BLaER1 treated with 17β-estradiol and CSF1 and Interleukin-3, amounts not matched to agents 10 nM and 100 nM (cell line): ENCODE results near the gene CENPVL3.

ENCODE experiments used
- H3K27ac ChIP-seq, 11 experiments: shearing (Covaris generic); formaldehyde crosslinking; 2 replicates each; pipeline ENCODE4 v1.8.1; 2022
- H3K27me3 ChIP-seq, 11 experiments: shearing (Covaris generic); formaldehyde crosslinking; 2 replicates each; pipeline ENCODE4 v1.8.1; 2022
- H3K36me3 ChIP-seq, 11 experiments: shearing (Covaris generic); formaldehyde crosslinking; 2 replicates each; pipeline ENCODE4 v1.8.1; 2022
- H3K4me1 ChIP-seq, 10 experiments: shearing (Covaris generic); formaldehyde crosslinking; 2 replicates each; pipeline ENCODE4 v1.8.1; 2022
- H3K4me2 ChIP-seq, 11 experiments: shearing (Covaris generic); formaldehyde crosslinking; 2 replicates each; pipeline ENCODE4 v1.8.1; 2022
- H3K4me3 ChIP-seq, 10 experiments: shearing (Covaris generic); formaldehyde crosslinking; 2 replicates each; pipeline ENCODE4 v1.8.1; 2022
- H3K9ac ChIP-seq, 11 experiments: shearing (Covaris generic); formaldehyde crosslinking; 2 replicates each; pipeline ENCODE4 v1.8.1; 2022
- H3K9me3 ChIP-seq, 11 experiments: shearing (Covaris generic); formaldehyde crosslinking; replicated peaks in 1 of 11; 2 replicates each; pipeline ENCODE4 v1.8.1; 2022
- H4K20me1 ChIP-seq, 11 experiments: shearing (Covaris generic); formaldehyde crosslinking; 2 replicates each; pipeline ENCODE4 v1.8.1; 2022
- Cebpa-rat ChIP-seq, 11 experiments: shearing (Covaris generic); IDR thresholded peaks; 2 replicates each; pipeline ENCODE4 v1.8.1; 2022

Gene CENPVL3

GRCh38 chrX:51598899-51599298, 19.8 kb downstream of the CENPVL3 start:
- peaks cover 92 to 100% (median 98%) of the 10 kb centered on the region in 11 experiments for H3K27me3 ChIP-seq
- no peak overlapping the region for H3K4me3 ChIP-seq
- no peak overlapping the region for H3K9ac ChIP-seq
- H3K4me1 ChIP-seq = no peaks in the 10 kb centered on the region
- no peak overlapping the region for H3K4me2 ChIP-seq
- no peaks in the 10 kb centered on the region for H3K36me3 ChIP-seq
- H4K20me1 ChIP-seq = no peaks in the 10 kb centered on the region
- TF ChIP-seq Cebpa-rat (IDR thresholded peaks at IDR 0.05) = no peak
- H3K27ac ChIP-seq = no peak overlapping the region
- peaks cover 0 to 11% (median 0%) of the 10 kb centered on the region in 11 experiments; a peak in 2 of 22 replicates for H3K9me3 ChIP-seq

DNA sequence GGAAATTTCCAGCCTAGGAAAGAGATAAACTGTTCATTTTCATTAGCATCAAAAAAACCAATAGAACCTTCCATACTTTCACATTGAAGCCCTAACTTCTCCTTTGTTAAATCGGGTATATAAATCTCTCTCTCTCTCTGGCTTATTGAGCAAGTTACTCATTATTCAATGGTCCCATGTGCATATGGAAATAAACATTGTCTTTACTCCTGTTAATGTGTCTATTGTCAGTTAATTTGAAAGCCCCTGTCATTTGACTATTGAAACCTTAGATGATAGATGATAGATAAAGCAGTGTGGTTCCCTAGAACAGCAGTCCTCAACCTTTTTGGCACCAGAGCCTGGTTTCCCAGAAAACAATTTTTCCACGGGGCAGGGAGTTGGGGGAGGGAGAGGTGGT, 46.8 kb downstream of the CENPVL3 start:
- H3K4me1 ChIP-seq = no peaks in the 10 kb centered on the region
- H3K4me2 ChIP-seq = no peak overlapping the region
- H3K9ac ChIP-seq = no peak overlapping the region
- H4K20me1 ChIP-seq = no peaks in the 10 kb centered on the region; a peak in 1 of 22 replicates
- TF ChIP-seq Cebpa-rat (IDR thresholded peaks at IDR 0.05) = no peak
- no peaks in the 10 kb centered on the region for H3K9me3 ChIP-seq
- no peak overlapping the region for H3K4me3 ChIP-seq
- H3K27ac ChIP-seq = no peak overlapping the region
- peaks cover 90 to 100% (median 97%) of the 10 kb centered on the region in 11 experiments for H3K27me3 ChIP-seq
- no peaks in the 10 kb centered on the region for H3K36me3 ChIP-seq

DNA sequence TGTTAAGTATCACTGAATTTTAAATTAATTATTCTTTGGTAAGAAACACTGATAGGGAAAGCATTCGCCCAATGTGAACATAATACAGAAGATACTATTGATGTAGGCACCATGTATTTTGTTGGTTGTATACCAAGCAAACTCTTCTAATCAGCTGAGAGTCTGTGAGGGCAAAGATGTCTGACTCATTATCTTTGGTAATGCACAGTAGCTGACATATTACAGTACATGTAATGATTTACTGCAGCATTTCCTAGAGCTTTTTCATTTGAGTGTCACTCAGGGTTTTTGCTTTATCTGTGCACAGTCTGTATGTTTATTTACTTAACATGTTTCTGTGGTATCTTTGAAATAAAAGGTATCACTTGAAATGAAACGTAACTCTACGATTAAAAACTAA, 49.2 kb downstream of the CENPVL3 start:
- peaks cover 89 to 98% (median 94%) of the 10 kb centered on the region in 11 experiments for H3K27me3 ChIP-seq
- TF ChIP-seq Cebpa-rat (IDR thresholded peaks at IDR 0.05) = no peak
- no peak overlapping the region for H3K4me3 ChIP-seq
- no peak overlapping the region for H3K27ac ChIP-seq
- H3K4me1 ChIP-seq = no peaks in the 10 kb centered on the region
- no peak overlapping the region for H3K9ac ChIP-seq
- H3K9me3 ChIP-seq = peaks cover 0 to 3% (median 0%) of the 10 kb centered on the region in 11 experiments; a peak in 5 of 22 replicates
- no peaks in the 10 kb centered on the region for H3K36me3 ChIP-seq
- H3K4me2 ChIP-seq = no peak overlapping the region
- H4K20me1 ChIP-seq = no peaks in the 10 kb centered on the region; a peak in 1 of 22 replicates

DNA sequence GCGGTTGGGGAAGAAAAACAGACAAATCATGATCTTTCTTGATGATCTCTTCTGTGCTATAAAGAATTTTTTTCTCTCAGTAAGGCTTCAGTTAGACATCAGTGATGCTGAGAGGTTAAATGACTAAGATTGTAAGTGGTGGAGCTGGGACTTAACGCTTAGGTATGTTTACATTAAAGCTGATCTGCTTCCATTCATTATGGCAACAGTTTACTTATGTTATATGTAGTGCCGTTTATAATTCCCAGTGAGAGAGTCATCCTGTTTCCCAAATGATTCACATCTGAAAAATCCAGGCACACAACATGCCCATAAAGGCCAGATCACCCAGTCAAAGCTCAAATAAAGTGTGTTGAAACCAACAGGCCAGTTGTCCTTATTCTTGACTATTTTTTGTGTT, 50.1 kb downstream of the CENPVL3 start:
- H4K20me1 ChIP-seq = no peaks in the 10 kb centered on the region; a peak in 2 of 22 replicates
- peaks cover 3 to 12% (median 5%) of the 10 kb centered on the region in 11 experiments for H3K9me3 ChIP-seq
- no peak overlapping the region for H3K4me2 ChIP-seq
- H3K4me1 ChIP-seq = no peaks in the 10 kb centered on the region
- no peak for TF ChIP-seq Cebpa-rat (IDR thresholded peaks at IDR 0.05)
- H3K27me3 ChIP-seq = peaks cover 89 to 98% (median 93%) of the 10 kb centered on the region in 11 experiments
- H3K27ac ChIP-seq = no peak overlapping the region
- H3K36me3 ChIP-seq = no peaks in the 10 kb centered on the region
- no peak overlapping the region for H3K4me3 ChIP-seq
- H3K9ac ChIP-seq = no peak overlapping the region
